ENCODE data around the gene ACBD4.

GRCh38 chr17:45111850-45112249 lies 23.6 kb upstream of the ACBD4 start:
- TF ChIP-seq MAZ (IDR thresholded peaks at IDR 0.05; ENCODE audit: borderline replicate concordance, low read depth, low read length) (no peak), CTCF (conservative IDR thresholded peaks at IDR 0.05; ENCODE audit: low read depth, low read length) (no peak), SMC3 (IDR thresholded peaks at IDR 0.05; ENCODE audit: low read depth, low read length) (no peak)

Data from IMR-90 (cell line).